ENCODE data around the gene KIAA0040. TPM values are rescaled to one million over a fixed set of nuclear protein-coding genes. Genes with fewer than 3 reads are reported as not detected.

The KIAA0040 gene
- total and polyA plus RNA-seq, 2 donors (not counting 1 experiment from before 2014, with no cell fraction given): 93.6 to 106 TPM

DNA sequence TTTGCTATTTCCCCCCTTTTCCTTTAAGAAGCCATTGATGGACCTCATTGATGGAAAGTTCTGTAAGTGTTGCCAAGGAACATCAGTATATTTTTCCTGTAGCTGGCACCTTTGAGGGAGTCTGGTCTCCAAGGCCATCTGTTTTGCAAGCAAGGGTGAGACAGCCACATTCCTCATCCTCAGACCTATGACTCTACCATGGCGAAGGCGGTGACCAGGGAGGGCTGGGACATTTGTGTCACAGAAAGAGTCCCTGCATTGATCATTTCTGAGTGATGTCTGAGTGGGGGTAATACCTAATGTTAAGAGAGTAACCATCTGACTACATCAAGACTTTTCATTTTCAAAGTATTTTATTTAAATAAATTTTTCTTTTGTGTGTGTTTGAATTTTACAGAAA lies 35.4 kb downstream of the KIAA0040 start:
- Mint-ChIP-seq H3K9me3 (ENCODE audit: insufficient read depth) (no peaks in the 10 kb centered on the region), H3K27me3 (peaks cover 4% of the 10 kb centered on the region), H3K4me3 (no peak overlapping the region), H3K4me1 (peaks cover 34% of the 10 kb centered on the region), H3K27ac (peak overlapping the region; percentile 42)
- H3K9me3 ChIP-seq (ENCODE audit: control extremely low read depth in 1 of 3, control insufficient read depth in 2 of 3, insufficient read depth in 1 of 3, low read length in 2 of 3): no peaks in the 10 kb centered on the region
- DNase-seq (no peak), ATAC-seq (ENCODE audit: low read depth) (no peak)
- H3K9ac ChIP-seq (ENCODE audit: low read length): no peak overlapping the region
- intact Hi-C loops (cut with micrococcal nuclease): no loop called here
- H3K36me3 ChIP-seq (replicated peaks in 1 of 2; ENCODE audit: control extremely low read depth in 1 of 2, control insufficient read depth in 1 of 2, extremely low read depth in 1 of 2, insufficient read depth in 2 of 2, low read length in 1 of 2): peaks cover 13 to 43% of the 10 kb centered on the region in 2 experiments
- H3K27me3 ChIP-seq (replicated peaks in 1 of 4; ENCODE audit: control extremely low read depth in 1 of 4, control insufficient read depth in 3 of 4, insufficient read depth in 4 of 4, low read length in 3 of 4): peaks cover 0 to 2% (median 0%) of the 10 kb centered on the region in 4 experiments
- H3K79me2 ChIP-seq (ENCODE audit: control insufficient read depth, insufficient read depth, low read length): no peaks in the 10 kb centered on the region
- H3K4me1 ChIP-seq (ENCODE audit: control insufficient read depth in 2 of 2, insufficient read depth in 2 of 2, low read length in 2 of 2): peaks cover 16 to 23% of the 10 kb centered on the region in 2 donors
- peak overlapping the region in 1 of 2 donors; percentile 5 for H3K27ac ChIP-seq (ENCODE audit: low read length in 2 of 2)
- H3K4me3 ChIP-seq (ENCODE audit: control extremely low read depth in 1 of 5, extremely low read depth in 1 of 5, insufficient read depth in 1 of 5, low read depth in 2 of 5, low read length in 4 of 5): no peak overlapping the region
- no peak overlapping the region for H2AFZ ChIP-seq (ENCODE audit: insufficient read depth, low read depth, low read length, poor library complexity, severe bottlenecking)
- POLR2A ChIA-PET: no interaction called here
- TF ChIP-seq EZH2 (IDR thresholded peaks at IDR 0.05; ENCODE audit: borderline replicate concordance, insufficient read depth, low read depth, low read length, poor library complexity, severe bottlenecking): no peak
- TF ChIP-seq, protein P1, sequence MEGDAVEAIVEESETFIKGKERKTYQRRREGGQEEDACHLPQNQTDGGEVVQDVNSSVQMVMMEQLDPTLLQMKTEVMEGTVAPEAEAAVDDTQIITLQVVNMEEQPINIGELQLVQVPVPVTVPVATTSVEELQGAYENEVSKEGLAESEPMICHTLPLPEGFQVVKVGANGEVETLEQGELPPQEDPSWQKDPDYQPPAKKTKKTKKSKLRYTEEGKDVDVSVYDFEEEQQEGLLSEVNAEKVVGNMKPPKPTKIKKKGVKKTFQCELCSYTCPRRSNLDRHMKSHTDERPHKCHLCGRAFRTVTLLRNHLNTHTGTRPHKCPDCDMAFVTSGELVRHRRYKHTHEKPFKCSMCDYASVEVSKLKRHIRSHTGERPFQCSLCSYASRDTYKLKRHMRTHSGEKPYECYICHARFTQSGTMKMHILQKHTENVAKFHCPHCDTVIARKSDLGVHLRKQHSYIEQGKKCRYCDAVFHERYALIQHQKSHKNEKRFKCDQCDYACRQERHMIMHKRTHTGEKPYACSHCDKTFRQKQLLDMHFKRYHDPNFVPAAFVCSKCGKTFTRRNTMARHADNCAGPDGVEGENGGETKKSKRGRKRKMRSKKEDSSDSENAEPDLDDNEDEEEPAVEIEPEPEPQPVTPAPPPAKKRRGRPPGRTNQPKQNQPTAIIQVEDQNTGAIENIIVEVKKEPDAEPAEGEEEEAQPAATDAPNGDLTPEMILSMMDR (IDR thresholded peaks at IDR 0.05): no peak
- peaks cover 29% of the 10 kb centered on the region for H4K20me1 ChIP-seq (ENCODE audit: control insufficient read depth, insufficient read depth, low read length, poor library complexity, severe bottlenecking)
- CTCF ChIA-PET: interaction anchor here (1.2 to 4.1 kb wide), 6 partner anchors 32 to 183 kb away, joined by 4 to 397 read pairs (median 38); partner anchors contain the start of gene KIAA0040
- no CpG with 5 or more reads among the region's 2 CpGs for WGBS (ENCODE audit: insufficient coverage)
- no peak overlapping the region for H3K4me2 ChIP-seq (replicated peaks; ENCODE audit: low read depth, low read length, poor library complexity, severe bottlenecking)

DNA sequence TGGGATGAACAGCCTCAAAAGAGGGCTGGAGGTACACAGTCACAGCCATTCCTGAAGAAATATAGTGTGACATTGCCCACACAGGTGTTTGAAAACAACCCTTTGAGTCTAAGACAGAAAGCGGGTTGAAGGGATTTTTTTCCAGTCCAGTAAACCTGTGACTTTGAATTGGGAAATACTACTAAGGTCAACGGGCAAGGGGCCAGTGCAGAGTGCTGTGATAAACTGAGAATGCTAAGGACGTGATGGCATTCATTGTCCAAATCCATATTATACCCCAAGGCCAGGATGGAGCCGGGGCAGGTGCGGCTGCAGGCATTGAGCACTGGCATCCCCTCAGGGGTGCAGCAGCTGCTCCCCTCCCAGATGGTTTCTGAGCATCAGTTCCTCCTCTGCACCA lies 36.6 kb downstream of the KIAA0040 start:
- intact Hi-C loops (cut with micrococcal nuclease): loop anchor here (1.0 to 2.0 kb wide), 4 partner anchors 35 to 917 kb away; no protein-coding TSS in a partner anchor
- ChIA-PET CTCF (interaction anchor here (0.7 to 4.1 kb wide), 29 partner anchors 9 to 589 kb away, joined by 3 to 397 read pairs (median 10); partner anchors contain the start of gene KIAA0040), POLR2A (no interaction called here)
- Mint-ChIP-seq H3K9me3 (ENCODE audit: insufficient read depth) (no peaks in the 10 kb centered on the region), H3K27ac (peak overlapping the region; percentile 69), H3K27me3 (peaks cover 12% of the 10 kb centered on the region), H3K4me1 (peaks cover 36% of the 10 kb centered on the region), H3K4me3 (no peak overlapping the region)
- Histone ChIP-seq H2AFZ (ENCODE audit: insufficient read depth, low read depth, low read length, poor library complexity, severe bottlenecking) (no peak overlapping the region), H3K27ac (ENCODE audit: low read length in 2 of 2) (peak overlapping the region in 1 of 2 donors; percentile 54), H3K9ac (ENCODE audit: low read length) (no peak overlapping the region), H4K20me1 (ENCODE audit: control insufficient read depth, insufficient read depth, low read length, poor library complexity, severe bottlenecking) (peaks cover 23% of the 10 kb centered on the region), H3K79me2 (ENCODE audit: control insufficient read depth, insufficient read depth, low read length) (no peaks in the 10 kb centered on the region), H3K4me1 (ENCODE audit: control insufficient read depth in 2 of 2, insufficient read depth in 2 of 2, low read length in 2 of 2) (peaks cover 16 to 27% of the 10 kb centered on the region in 2 donors), H3K36me3 (replicated peaks in 1 of 2; ENCODE audit: control extremely low read depth in 1 of 2, control insufficient read depth in 1 of 2, extremely low read depth in 1 of 2, insufficient read depth in 2 of 2, low read length in 1 of 2) (peaks cover 8 to 30% of the 10 kb centered on the region in 2 experiments), H3K27me3 (replicated peaks in 1 of 4; ENCODE audit: control extremely low read depth in 1 of 4, control insufficient read depth in 3 of 4, insufficient read depth in 4 of 4, low read length in 3 of 4) (peaks cover 0 to 10% (median 7%) of the 10 kb centered on the region in 4 experiments), H3K4me2 (replicated peaks; ENCODE audit: low read depth, low read length, poor library complexity, severe bottlenecking) (no peak overlapping the region), H3K9me3 (ENCODE audit: control extremely low read depth in 1 of 3, control insufficient read depth in 2 of 3, insufficient read depth in 1 of 3, low read length in 2 of 3) (no peaks in the 10 kb centered on the region), H3K4me3 (ENCODE audit: control extremely low read depth in 1 of 5, extremely low read depth in 1 of 5, insufficient read depth in 1 of 5, low read depth in 2 of 5, low read length in 4 of 5) (no peak overlapping the region)
- no peak for ATAC-seq (ENCODE audit: low read depth)
- no peak for DNase-seq
- WGBS (ENCODE audit: insufficient coverage): 88% methylated on average over 3 of the region's 5 CpGs
- no peak for TF ChIP-seq EZH2 (IDR thresholded peaks at IDR 0.05; ENCODE audit: borderline replicate concordance, insufficient read depth, low read depth, low read length, poor library complexity, severe bottlenecking)
- TF ChIP-seq, protein P1 (IDR thresholded peaks at IDR 0.05): no peak

Data from B cell (primary cell).